ENCODE data around the gene MLLT3.

DNA sequence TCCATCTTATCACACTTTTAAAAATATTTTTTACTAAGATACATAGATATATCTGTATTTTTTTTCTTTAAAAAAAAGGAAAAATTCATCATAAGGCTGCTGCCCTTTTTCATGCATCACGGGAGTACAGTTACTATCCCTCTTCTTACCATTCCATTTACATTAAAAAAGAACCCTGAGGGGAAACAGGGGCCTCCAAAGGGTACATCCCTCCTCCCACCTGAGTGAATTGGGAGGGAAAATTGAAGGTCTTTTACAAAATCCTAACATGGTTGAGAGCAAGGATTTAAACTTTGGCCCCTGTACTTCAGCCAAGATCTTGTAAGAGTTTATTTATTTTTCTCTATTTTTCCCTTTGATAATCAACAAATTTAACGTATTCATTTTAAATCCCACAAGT, 319.2 kb downstream of the MLLT3 start:
- TF ChIP-seq, protein P1, sequence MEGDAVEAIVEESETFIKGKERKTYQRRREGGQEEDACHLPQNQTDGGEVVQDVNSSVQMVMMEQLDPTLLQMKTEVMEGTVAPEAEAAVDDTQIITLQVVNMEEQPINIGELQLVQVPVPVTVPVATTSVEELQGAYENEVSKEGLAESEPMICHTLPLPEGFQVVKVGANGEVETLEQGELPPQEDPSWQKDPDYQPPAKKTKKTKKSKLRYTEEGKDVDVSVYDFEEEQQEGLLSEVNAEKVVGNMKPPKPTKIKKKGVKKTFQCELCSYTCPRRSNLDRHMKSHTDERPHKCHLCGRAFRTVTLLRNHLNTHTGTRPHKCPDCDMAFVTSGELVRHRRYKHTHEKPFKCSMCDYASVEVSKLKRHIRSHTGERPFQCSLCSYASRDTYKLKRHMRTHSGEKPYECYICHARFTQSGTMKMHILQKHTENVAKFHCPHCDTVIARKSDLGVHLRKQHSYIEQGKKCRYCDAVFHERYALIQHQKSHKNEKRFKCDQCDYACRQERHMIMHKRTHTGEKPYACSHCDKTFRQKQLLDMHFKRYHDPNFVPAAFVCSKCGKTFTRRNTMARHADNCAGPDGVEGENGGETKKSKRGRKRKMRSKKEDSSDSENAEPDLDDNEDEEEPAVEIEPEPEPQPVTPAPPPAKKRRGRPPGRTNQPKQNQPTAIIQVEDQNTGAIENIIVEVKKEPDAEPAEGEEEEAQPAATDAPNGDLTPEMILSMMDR (IDR thresholded peaks at IDR 0.05; ENCODE audit: poor library complexity), result no peak
- TF ChIP-seq EZH2 (IDR thresholded peaks at IDR 0.05; ENCODE audit: borderline replicate concordance), result no peak
- no peak for TF ChIP-seq EZH2phosphoT487 (IDR thresholded peaks at IDR 0.05; ENCODE audit: low read depth, severe bottlenecking, unreplicated experiment)
